ENCODE measurements around the gene CHN1.

- TF ChIP-seq CTCF (IDR thresholded peaks at IDR 0.05), result no peak
- no peak for TF ChIP-seq POLR2A (IDR thresholded peaks at IDR 0.05)
These were observed 127.4 kb downstream of the CHN1 start for GRCh38 chr2:174877751-174878150.
